Endothelial cell of umbilical vein (primary cell): ENCODE measurements around the gene C12orf43. TPM values are rescaled to one million over a fixed set of nuclear protein-coding genes. Genes with fewer than 3 reads are reported as not detected.
"Not testable (repeated sequence)": the region's sequence is repeated elsewhere in the genome, so short reads cannot be mapped to it uniquely, and the experiment has no call there.

Experiments
- BruUV-seq: library from RNA; stranded (reverse); fragments of 400-500 nt; replicated peaks from 2 replicates; lab custom pipeline; 2021; lab: Mats Ljungman, UMichigan
- CTCF ChIA-PET: fragments of 300-600, 350-600 bp; sonication (Branson Sonifier 250); formaldehyde crosslinking; loops from one replicate; lab custom pipeline; 2021; ENCODE audit warnings: antibody characterized with exemption, inconsistent platforms; lab: Charles Lee
- POLR2A ChIA-PET: fragments of 300-600, 350-600 bp; sonication (Branson Sonifier 250); formaldehyde crosslinking; loops from one replicate; lab custom pipeline; 2021; ENCODE audit warnings: antibody characterized with exemption, inconsistent platforms; lab: Charles Lee
- DNase-seq: peaks from one replicate; pipeline ENCODE4 v3.0.0-alpha.2; 2011; ENCODE audit warnings: low read depth, low spot score
- FAIRE-seq: peaks from 2 replicates; lab custom pipeline; 2011; peaks lifted over from hg19 to GRCh38; lab: Jason Lieb, UNC
- H2AFZ ChIP-seq: 2 replicates; pipeline ENCODE4 v1.6.0; 2012; ENCODE audit warnings: low read depth, low read length, control low read depth, inconsistent platforms
- H3K27ac ChIP-seq: 2 replicates; pipeline ENCODE4 v1.5.1; 2011; ENCODE audit warnings: low read depth, mild to moderate bottlenecking, control low read depth, low read length, moderate library complexity; ENCODE audit not compliant: insufficient read depth
- H3K27me3 ChIP-seq, 2 experiments: 2 replicates each; pipeline versions ENCODE4 v1.6.0 to v1.6.1; 2011; ENCODE audit warnings: low read length in 2 of 2, mixed read lengths in 1 of 2; ENCODE audit not compliant: control insufficient read depth in 2 of 2, insufficient read depth in 2 of 2
- H3K36me3 ChIP-seq, 2 experiments: 2 replicates in 1 of 2; 3 replicates in 1 of 2; pipeline ENCODE4 v1.5.1; 2011; ENCODE audit warnings: low read length in 2 of 2, mild to moderate bottlenecking in 1 of 2, moderate library complexity in 1 of 2; ENCODE audit not compliant: control insufficient read depth in 2 of 2, insufficient read depth in 2 of 2; ENCODE audit errors: extremely low read depth in 1 of 2
- H3K4me1 ChIP-seq: 3 replicates; pipeline ENCODE4 v1.5.1; 2011; ENCODE audit warnings: mild to moderate bottlenecking, low read length; ENCODE audit not compliant: control insufficient read depth, insufficient read depth; ENCODE audit errors: extremely low read depth
- H3K4me2 ChIP-seq: 2 replicates; pipeline ENCODE4 v1.6.1; 2011; ENCODE audit warnings: low read length, control low read depth, mixed read lengths; ENCODE audit not compliant: insufficient read depth
- H3K4me3 ChIP-seq, 3 experiments: fragments of 200-600 bp in 1 of 3; sonication (generic), shearing (Covaris generic) in 1 of 3; replicated peaks in 1 of 3; 2 replicates each; pipeline ENCODE4 v1.5.1; 2011 to 2016; ENCODE audit warnings: control low read depth in 3 of 3, low read length in 3 of 3, mild to moderate bottlenecking in 2 of 3, inconsistent platforms in 1 of 3, low read depth in 1 of 3, moderate library complexity in 1 of 3; ENCODE audit not compliant: insufficient read depth in 1 of 3
- H3K79me2 ChIP-seq: 2 replicates; pipeline ENCODE4 v1.6.0; 2012; ENCODE audit warnings: low read length, inconsistent platforms; ENCODE audit not compliant: control insufficient read depth, insufficient read depth
- H3K9ac ChIP-seq: replicated peaks from 2 replicates; pipeline ENCODE3; 2011; ENCODE audit warnings: low read length, control low read depth; ENCODE audit not compliant: insufficient read depth; ENCODE audit errors: extremely low read depth
- H3K9me1 ChIP-seq: replicated peaks from 3 replicates; pipeline ENCODE4 v1.6.0; 2011; ENCODE audit warnings: mild to moderate bottlenecking, low read length; ENCODE audit not compliant: control insufficient read depth, insufficient read depth; ENCODE audit errors: extremely low read depth
- H3K9me3 ChIP-seq: replicated peaks from 2 replicates; pipeline ENCODE4 v1.5.1; 2012; ENCODE audit warnings: low read length, inconsistent platforms; ENCODE audit not compliant: control insufficient read depth, insufficient read depth
- H4K20me1 ChIP-seq: replicated peaks from 2 replicates; pipeline ENCODE3; 2011; ENCODE audit warnings: mild to moderate bottlenecking, low read length; ENCODE audit not compliant: control insufficient read depth, insufficient read depth; ENCODE audit errors: extremely low read depth
- FOS ChIP-seq: IDR thresholded peaks from 2 replicates; pipeline ENCODE4 v1.6.1; 2011; ENCODE audit warnings: mild to moderate bottlenecking, low read length, moderate library complexity, borderline replicate concordance; ENCODE audit not compliant: insufficient read depth
- JUN ChIP-seq: IDR thresholded peaks from 2 replicates; pipeline ENCODE4 v1.6.1; 2011; ENCODE audit warnings: borderline replicate concordance, low read depth; ENCODE audit not compliant: insufficient read length, insufficient read depth
- MAX ChIP-seq: IDR thresholded peaks from 2 replicates; pipeline ENCODE4 v1.6.1; 2011; ENCODE audit not compliant: insufficient read depth, insufficient read length
- MYC ChIP-seq: IDR thresholded peaks from one replicate; pipeline ENCODE4 v1.6.1; 2011; ENCODE audit warnings: mild to moderate bottlenecking, low read depth, low read length
- dilution Hi-C: fragments of 300-500 bp; cut with MboI; formaldehyde crosslinking; loops from one replicate; pipeline ENCODE4 v1.15.0; 2019; ENCODE audit warnings: low sequenced_read_pairs; ENCODE audit not compliant: extremely low pct_ligation_motif_present
- intact Hi-C: fragments of 100-400 bp; cut with micrococcal nuclease; formaldehyde crosslinking; loops from one replicate; pipeline ENCODE4 v1.10.0; 2022
- polyA plus RNA-seq, 4 experiments: library from polyadenylated mRNA; depleted of rRNA in 3 of 4; stranded (reverse) in 3 of 4; unstranded in 1 of 4; fragments of >200 nt; gene quantifications; 2 replicates each; pipeline versions ENCODE4 v1.2.1 to v1.2.3, GENCODE V29; 2011 to 2012; ENCODE audit warnings: missing spikeins in 1 of 4
- total RNA-seq: library from RNA; stranded (reverse); gene quantifications from 2 replicates; pipeline ENCODE4 v1.2.3, GENCODE V29; 2021
- TF ChIP-seq, protein P1 (sequence below), 2 donors: IDR thresholded peaks; 1 replicate in 1 of 2; 2 replicates in 1 of 2; pipeline ENCODE4 v1.5.1; 2011; ENCODE audit warnings: low read length in 2 of 2, mild to moderate bottlenecking in 2 of 2, moderate library complexity in 2 of 2, control low read depth in 1 of 2, inconsistent platforms in 1 of 2, low read depth in 1 of 2; ENCODE audit not compliant: insufficient read depth in 1 of 2; ENCODE audit errors: extremely low read depth in 1 of 2

The C12orf43 gene
- total and polyA plus RNA-seq, 2 donors (not counting 3 experiments of a cell fraction or from before 2014, with no cell fraction given), result 12.3 to 24.7 TPM

DNA sequence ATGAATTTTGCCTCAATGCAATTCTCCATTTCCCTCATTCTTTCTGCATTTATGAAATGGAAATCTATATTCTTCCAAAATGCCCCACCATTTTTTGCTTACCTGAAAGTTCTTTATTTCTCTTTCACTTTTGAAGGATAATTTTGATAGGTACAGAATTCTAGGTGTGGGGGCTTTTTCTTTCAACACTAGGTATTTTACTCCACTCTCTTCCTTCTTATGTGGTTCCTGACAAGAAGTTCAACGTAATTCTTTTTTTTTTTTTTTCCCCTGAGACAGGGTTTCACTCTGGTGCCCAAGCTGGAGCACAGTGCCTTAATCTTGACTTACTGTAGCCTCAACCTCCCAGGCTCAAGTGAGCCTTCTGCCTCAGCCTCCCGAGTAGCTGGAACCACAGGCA lies 49.1 kb upstream of the C12orf43 start:
- CTCF ChIA-PET, result interaction anchor here (0.9 to 3.0 kb wide), 3 partner anchors 27 to 44 kb away, joined by 3 to 17 read pairs (median 6); no protein-coding TSS in a partner anchor
- no TSS peak for BruUV-seq

DNA sequence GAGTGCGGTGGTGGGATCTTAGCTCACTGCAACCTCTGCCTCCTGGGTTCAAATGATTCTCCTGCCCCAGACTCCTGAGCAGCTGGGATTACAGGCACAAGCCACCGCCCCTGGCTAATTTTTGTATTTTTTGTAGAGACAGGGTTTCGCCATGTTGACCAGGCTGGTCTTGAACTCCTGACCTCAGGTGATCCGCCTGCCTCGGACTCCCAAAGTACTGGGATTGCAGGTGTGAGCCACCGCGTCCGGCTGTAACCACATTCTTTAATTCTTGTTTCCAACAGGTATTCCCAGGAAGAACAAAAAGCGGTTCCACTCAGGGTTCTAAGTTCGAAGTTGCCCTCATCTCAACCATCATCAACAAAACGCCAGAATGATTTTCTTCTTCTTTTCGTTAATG lies 48.3 kb upstream of the C12orf43 start:
- H4K20me1 ChIP-seq, H3K27ac ChIP-seq, H3K4me2 ChIP-seq, H3K4me3 ChIP-seq, H3K9me3 ChIP-seq, BruUV-seq, H3K27me3 ChIP-seq, H3K79me2 ChIP-seq, H3K9ac ChIP-seq, H3K4me1 ChIP-seq, dilution Hi-C loops, DNase-seq, POLR2A ChIA-PET, H2AFZ ChIP-seq, H3K36me3 ChIP-seq, H3K9me1 ChIP-seq, FAIRE-seq: not testable (repeated sequence)
- CTCF ChIA-PET, result interaction anchor here (0.9 to 5.9 kb wide), 4 partner anchors 27 to 46 kb away, joined by 3 to 45 read pairs (median 12); no protein-coding TSS in a partner anchor
- intact Hi-C loops, result loop anchor here (5.0 kb wide), 1 partner anchor 148 kb away; the partner anchor contains the start of gene P2RX4

More for the DNA sequence above, 49.1 kb upstream of the C12orf43 start:
- H3K9me3 ChIP-seq, result no peaks in the 10 kb centered on the region
- no peak for FAIRE-seq
- POLR2A ChIA-PET, result no interaction called here
- no peaks in the 10 kb centered on the region for H3K9me1 ChIP-seq
- no peak for DNase-seq
- intact Hi-C loops (no loop called here), dilution Hi-C loops (no loop called here)
- H3K4me3 ChIP-seq, result no peak overlapping the region
- TF ChIP-seq MYC (no peak), MAX (no peak), FOS (no peak), JUN (no peak)
- TF ChIP-seq, protein P1, sequence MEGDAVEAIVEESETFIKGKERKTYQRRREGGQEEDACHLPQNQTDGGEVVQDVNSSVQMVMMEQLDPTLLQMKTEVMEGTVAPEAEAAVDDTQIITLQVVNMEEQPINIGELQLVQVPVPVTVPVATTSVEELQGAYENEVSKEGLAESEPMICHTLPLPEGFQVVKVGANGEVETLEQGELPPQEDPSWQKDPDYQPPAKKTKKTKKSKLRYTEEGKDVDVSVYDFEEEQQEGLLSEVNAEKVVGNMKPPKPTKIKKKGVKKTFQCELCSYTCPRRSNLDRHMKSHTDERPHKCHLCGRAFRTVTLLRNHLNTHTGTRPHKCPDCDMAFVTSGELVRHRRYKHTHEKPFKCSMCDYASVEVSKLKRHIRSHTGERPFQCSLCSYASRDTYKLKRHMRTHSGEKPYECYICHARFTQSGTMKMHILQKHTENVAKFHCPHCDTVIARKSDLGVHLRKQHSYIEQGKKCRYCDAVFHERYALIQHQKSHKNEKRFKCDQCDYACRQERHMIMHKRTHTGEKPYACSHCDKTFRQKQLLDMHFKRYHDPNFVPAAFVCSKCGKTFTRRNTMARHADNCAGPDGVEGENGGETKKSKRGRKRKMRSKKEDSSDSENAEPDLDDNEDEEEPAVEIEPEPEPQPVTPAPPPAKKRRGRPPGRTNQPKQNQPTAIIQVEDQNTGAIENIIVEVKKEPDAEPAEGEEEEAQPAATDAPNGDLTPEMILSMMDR (IDR thresholded peaks at IDR 0.05; ENCODE audit: extremely low read depth in 1 of 2, insufficient read depth in 1 of 2, low read depth in 1 of 2, low read length in 2 of 2), result no peak
- H3K36me3 ChIP-seq, result no peaks in the 10 kb centered on the region
- no peaks in the 10 kb centered on the region for H3K79me2 ChIP-seq
- H3K9ac ChIP-seq, result no peak overlapping the region
- no peak overlapping the region for H3K27ac ChIP-seq
- H2AFZ ChIP-seq, result no peak overlapping the region
- peaks cover 0 to 8% of the 10 kb centered on the region in 2 experiments for H3K27me3 ChIP-seq
- H3K4me2 ChIP-seq, result no peak overlapping the region
- H4K20me1 ChIP-seq, result no peaks in the 10 kb centered on the region
- peaks cover 2% of the 10 kb centered on the region for H3K4me1 ChIP-seq
